Measurements from ENCODE around the gene TLL2. TPM values are rescaled to one million over a fixed set of nuclear protein-coding genes. Genes with fewer than 3 reads are reported as not detected.

TLL2 gene
- total and polyA plus RNA-seq, 2 of the 4 experiments (the other 2 are of a cell fraction), result under 0.01 to 0.05 TPM

DNA sequence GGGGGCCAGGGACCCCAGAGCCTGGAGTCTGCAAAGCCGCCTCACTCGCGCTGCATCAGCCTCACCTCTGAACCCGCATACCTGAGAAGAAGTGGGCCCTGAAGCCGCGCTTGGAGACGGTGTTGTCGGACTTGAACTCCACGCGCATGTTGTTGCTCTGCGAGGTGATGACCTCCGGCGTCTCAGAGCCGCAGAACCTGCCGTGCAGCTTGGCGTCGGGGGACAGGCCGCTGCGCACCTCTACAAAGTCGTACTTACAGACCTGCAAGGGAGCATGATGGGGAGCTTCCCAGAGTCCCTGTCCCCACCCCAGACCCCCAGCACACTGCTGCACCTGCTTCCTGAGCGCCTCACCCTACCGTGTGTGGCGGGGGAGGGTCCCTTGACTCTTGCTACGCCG lies 129.2 kb downstream of the TLL2 start:
- H3K36me3 ChIP-seq (ENCODE audit: control insufficient read depth, insufficient read depth, low read length), result no peaks in the 10 kb centered on the region
- H3K27ac ChIP-seq (ENCODE audit: insufficient read depth, low read length), result no peak overlapping the region
- 74% methylated on average over 12 of the region's 25 CpGs; no CpG with 5 or more reads in 1 of the 2 experiments for WGBS, 2 experiments (ENCODE audit: extremely low coverage in 2 of 2, insufficient read length in 1 of 2)
- dilution Hi-C loops (cut with HindIII; ENCODE audit: low sequenced_read_pairs, unreplicated experiment), result no loop called here
- no peak overlapping the region for H3K23ac ChIP-seq (ENCODE audit: low read depth, low read length)
- H2AK5ac ChIP-seq (ENCODE audit: low read depth, low read length), result no peak overlapping the region
- H2AFZ ChIP-seq (replicated peaks; ENCODE audit: low read length, poor library complexity), result no peak overlapping the region
- H3K18ac ChIP-seq (ENCODE audit: low read depth, low read length), result no peak overlapping the region
- no peak overlapping the region for H4K8ac ChIP-seq (ENCODE audit: low read depth in 2 of 2, low read length in 2 of 2)
- no peak overlapping the region for H2BK120ac ChIP-seq (ENCODE audit: low read depth, low read length)
- H2BK15ac ChIP-seq (ENCODE audit: low read depth, low read length), result no peak overlapping the region
- ChIA-PET CTCF (no interaction called here), POLR2A (ENCODE audit: unreplicated experiment) (no interaction called here)
- no peak overlapping the region for H4K91ac ChIP-seq (ENCODE audit: insufficient read depth, low read depth, low read length)
- no peaks in the 10 kb centered on the region; the same call in 1 of the 2 replicates for H3K27me3 ChIP-seq (ENCODE audit: control insufficient read depth, insufficient read depth, low read length)
- no peak overlapping the region for H3K4me2 ChIP-seq (ENCODE audit: low read depth, low read length)
- no peak overlapping the region for H3K9ac ChIP-seq (ENCODE audit: low read depth, low read length)
- TF ChIP-seq, protein P1, sequence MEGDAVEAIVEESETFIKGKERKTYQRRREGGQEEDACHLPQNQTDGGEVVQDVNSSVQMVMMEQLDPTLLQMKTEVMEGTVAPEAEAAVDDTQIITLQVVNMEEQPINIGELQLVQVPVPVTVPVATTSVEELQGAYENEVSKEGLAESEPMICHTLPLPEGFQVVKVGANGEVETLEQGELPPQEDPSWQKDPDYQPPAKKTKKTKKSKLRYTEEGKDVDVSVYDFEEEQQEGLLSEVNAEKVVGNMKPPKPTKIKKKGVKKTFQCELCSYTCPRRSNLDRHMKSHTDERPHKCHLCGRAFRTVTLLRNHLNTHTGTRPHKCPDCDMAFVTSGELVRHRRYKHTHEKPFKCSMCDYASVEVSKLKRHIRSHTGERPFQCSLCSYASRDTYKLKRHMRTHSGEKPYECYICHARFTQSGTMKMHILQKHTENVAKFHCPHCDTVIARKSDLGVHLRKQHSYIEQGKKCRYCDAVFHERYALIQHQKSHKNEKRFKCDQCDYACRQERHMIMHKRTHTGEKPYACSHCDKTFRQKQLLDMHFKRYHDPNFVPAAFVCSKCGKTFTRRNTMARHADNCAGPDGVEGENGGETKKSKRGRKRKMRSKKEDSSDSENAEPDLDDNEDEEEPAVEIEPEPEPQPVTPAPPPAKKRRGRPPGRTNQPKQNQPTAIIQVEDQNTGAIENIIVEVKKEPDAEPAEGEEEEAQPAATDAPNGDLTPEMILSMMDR (conservative IDR thresholded peaks at IDR 0.05; ENCODE audit: low read depth, low read length), result no peak
- no peaks in the 10 kb centered on the region for H3K9me1 ChIP-seq (ENCODE audit: insufficient read depth, low read length)
- BruUV-seq (replicated peaks), result no TSS peak
- H3K79me1 ChIP-seq (ENCODE audit: low read depth in 1 of 2, low read length in 2 of 2), result no peaks in the 10 kb centered on the region
- no peak overlapping the region for H3K4ac ChIP-seq (ENCODE audit: low read depth, low read length)
- H4K20me1 ChIP-seq (ENCODE audit: insufficient read depth, low read length), result no peaks in the 10 kb centered on the region
- H4K5ac ChIP-seq (ENCODE audit: low read depth, low read length), result no peak overlapping the region
- H2BK20ac ChIP-seq (ENCODE audit: low read depth, low read length), result no peak overlapping the region
- ATAC-seq (ENCODE audit: low read depth) (no peak), DNase-seq (no peak)
- H2AK9ac ChIP-seq (replicated peaks; ENCODE audit: low read depth, low read length, poor library complexity), result no peak overlapping the region
- H2BK5ac ChIP-seq (ENCODE audit: low read depth, low read length, poor library complexity, severe bottlenecking), result no peak overlapping the region
- H3K4me1 ChIP-seq (ENCODE audit: control insufficient read depth, insufficient read depth, low read length), result no peaks in the 10 kb centered on the region
- H3K56ac ChIP-seq (ENCODE audit: extremely low read depth, insufficient read depth, low read length), result no peak overlapping the region
- intact Hi-C loops (cut with micrococcal nuclease), result no loop called here
- H3K4me3 ChIP-seq (ENCODE audit: insufficient read depth, low read depth, low read length), result no peak overlapping the region
- no peaks in the 10 kb centered on the region for H3K9me3 ChIP-seq (ENCODE audit: control insufficient read depth, insufficient read depth, low read length)
- H3K14ac ChIP-seq (replicated peaks; ENCODE audit: low read depth, low read length), result no peak overlapping the region
- in situ Hi-C loops (cut with MboI; ENCODE audit: low sequenced_read_pairs), result no loop called here
